HG03575 (cell line): Measurements from ENCODE around the gene TMOD1.

ENCODE experiments used
- ATAC-seq: cut with Tn5 transposase; IDR thresholded peaks from one replicate; pipeline ENCODE4 v1.9.1; 2021; ENCODE audit not compliant: unreplicated experiment, insufficient number of reproducible peaks, low FRiP score; ENCODE audit errors: extremely low read depth

TMOD1 gene

DNA sequence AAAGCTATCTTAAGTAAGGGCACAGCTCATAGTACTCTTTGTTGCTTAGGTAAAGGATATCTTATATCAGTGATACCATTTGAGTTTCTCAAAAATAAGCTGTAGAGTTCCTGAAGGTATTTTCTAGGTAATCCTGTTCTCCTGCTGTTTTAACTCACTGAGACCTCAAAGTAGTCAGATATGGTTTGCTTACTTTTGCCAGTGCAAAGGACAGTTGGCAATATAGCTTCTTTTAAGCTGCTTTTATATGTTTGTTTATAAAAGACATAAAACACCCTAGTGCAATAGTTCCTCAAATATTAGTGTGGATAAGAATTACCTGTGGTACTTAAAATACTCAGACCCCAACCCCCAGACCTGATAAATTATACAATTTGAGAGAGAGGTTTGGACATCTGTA lies 144.3 kb downstream of the TMOD1 start:
- ATAC-seq, result no peak

DNA sequence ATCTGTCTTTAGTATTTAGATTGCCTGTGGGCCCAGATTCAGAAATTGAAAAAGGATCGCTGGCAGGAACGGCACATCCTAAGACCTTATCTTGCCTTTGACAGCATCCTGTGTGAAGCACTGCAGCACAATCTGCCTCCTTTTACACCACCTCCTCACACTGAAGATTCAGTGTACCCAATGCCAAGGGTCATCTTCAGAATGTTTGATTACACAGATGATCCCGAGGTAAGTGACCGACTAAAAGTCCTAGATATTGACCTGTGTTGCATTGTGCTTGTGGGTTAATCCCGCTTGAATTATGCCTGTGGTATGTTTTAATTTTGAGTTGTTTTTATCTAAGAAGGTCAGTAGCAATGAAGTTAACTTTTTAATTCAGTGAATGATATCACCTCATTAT lies 146.5 kb downstream of the TMOD1 start:
- ATAC-seq, result no peak
